A673 (cell line): ENCODE data around the gene BIRC6. TPM values are rescaled to one million over a fixed set of nuclear protein-coding genes. Genes with fewer than 3 reads are reported as not detected.

Experiments
- BruUV-seq: library from RNA; stranded (reverse); fragments of 400-500 nt; replicated peaks from 2 replicates; lab custom pipeline; 2021; lab: Mats Ljungman, UMichigan
- CTCF ChIA-PET: fragments of 300-600 bp; sonication (Branson Sonifier 250); formaldehyde crosslinking; loops from one replicate; lab custom pipeline; 2022; ENCODE audit warnings: antibody characterized with exemption; lab: Charles Lee
- POLR2A ChIA-PET: fragments of 300-600 bp; sonication (Branson Sonifier 250); formaldehyde crosslinking; loops from one replicate; lab custom pipeline; 2022; ENCODE audit warnings: antibody characterized with exemption; ENCODE audit not compliant: low non-redundant PET; lab: Charles Lee
- DNase-seq: peaks from one replicate; pipeline ENCODE4 v3.0.0-alpha.2; 2015; ENCODE audit warnings: low spot score
- H3K27ac ChIP-seq: fragments of 200-600 bp; sonication (generic); 2 replicates; pipeline ENCODE4 v1.5.1; 2016; ENCODE audit warnings: mixed run types, low read depth, mild to moderate bottlenecking, mixed read lengths, antibody characterized with exemption, low read length; ENCODE audit not compliant: poor library complexity, severe bottlenecking
- H3K27me3 ChIP-seq: fragments of 200-600 bp; sonication (generic); replicated peaks from 2 replicates; pipeline ENCODE4 v1.6.1; 2017; ENCODE audit warnings: mixed run types, low read depth, mild to moderate bottlenecking, mixed read lengths, antibody characterized with exemption, low read length; ENCODE audit not compliant: insufficient read depth, poor library complexity
- H3K36me3 ChIP-seq: fragments of 200-600 bp; sonication (generic); 2 replicates; pipeline ENCODE4 v1.6.1; 2016; ENCODE audit warnings: mixed run types, mild to moderate bottlenecking, mixed read lengths, antibody characterized with exemption, low read length; ENCODE audit not compliant: insufficient read depth, poor library complexity, severe bottlenecking
- H3K4me1 ChIP-seq: fragments of 200-600 bp; sonication (generic); 2 replicates; pipeline ENCODE4 v1.6.1; 2017; ENCODE audit warnings: mixed run types, mild to moderate bottlenecking, mixed read lengths, antibody characterized with exemption, low read length; ENCODE audit not compliant: insufficient read depth, poor library complexity, severe bottlenecking
- H3K4me3 ChIP-seq: fragments of 200-600 bp; sonication (generic); 2 replicates; pipeline ENCODE4 v1.5.1; 2016; ENCODE audit warnings: low read depth, mixed run types, mild to moderate bottlenecking, mixed read lengths, low read length; ENCODE audit not compliant: poor library complexity, severe bottlenecking
- H3K9me3 ChIP-seq: fragments of 200-600 bp; sonication (generic); 2 replicates; pipeline ENCODE4 v1.6.1; 2016; ENCODE audit warnings: mixed run types, low read depth, mild to moderate bottlenecking, mixed read lengths, antibody characterized with exemption, low read length; ENCODE audit not compliant: poor library complexity, severe bottlenecking
- CTCF ChIP-seq: fragments of 300-800, 200-600 bp; sonication (generic); conservative IDR thresholded peaks from 2 replicates; pipeline ENCODE4 v1.5.1; 2017; ENCODE audit warnings: low read depth, mild to moderate bottlenecking, antibody characterized with exemption, low read length, moderate library complexity, mixed read lengths
- EZH2 ChIP-seq: fragments of 200-600 bp; sonication (generic); IDR thresholded peaks from 2 replicates; pipeline ENCODE4 v1.6.1; 2017; ENCODE audit warnings: borderline replicate concordance, low read depth, mild to moderate bottlenecking, mixed read lengths, antibody characterized with exemption, low read length; ENCODE audit not compliant: poor library complexity, severe bottlenecking
- intact Hi-C: fragments of 100-400 bp; cut with micrococcal nuclease; formaldehyde crosslinking; loops from one replicate; pipeline ENCODE4 v1.10.0; 2022; ENCODE audit not compliant: unreplicated experiment
- total RNA-seq: library from RNA; stranded (reverse); gene quantifications from 2 replicates; pipeline ENCODE4 v1.2.3, GENCODE V29; 2021

Gene BIRC6
- total RNA-seq, 1 experiment from 2014 or later: 75.9 TPM

- no peak for DNase-seq
- CTCF ChIA-PET: no interaction called here
- Histone ChIP-seq H3K4me3 (no peak overlapping the region), H3K27me3 (no peaks in the 10 kb centered on the region), H3K36me3 (peaks cover 11% of the 10 kb centered on the region), H3K9me3 (no peaks in the 10 kb centered on the region), H3K4me1 (no peaks in the 10 kb centered on the region), H3K27ac (no peak overlapping the region)
- POLR2A ChIA-PET: no interaction called here
- no peak for TF ChIP-seq CTCF
- TF ChIP-seq EZH2: no peak
- no TSS peak for BruUV-seq
- intact Hi-C loops: no loop called here
Observed at GRCh38 chr2:32491346-32491745, 134.5 kb downstream of the BIRC6 start.

- Histone ChIP-seq H3K36me3 (peaks cover 19% of the 10 kb centered on the region), H3K4me1 (no peaks in the 10 kb centered on the region), H3K27me3 (no peaks in the 10 kb centered on the region), H3K27ac (no peak overlapping the region), H3K4me3 (no peak overlapping the region), H3K9me3 (no peaks in the 10 kb centered on the region)
- ChIA-PET POLR2A (no interaction called here), CTCF (no interaction called here)
- TF ChIP-seq EZH2 (no peak), CTCF (no peak)
- intact Hi-C loops: no loop called here
- no TSS peak for BruUV-seq
- DNase-seq: no peak
Observed at GRCh38 chr2:32495139-32495538, 138.3 kb downstream of the BIRC6 start.

GRCh38 chr2:32496662-32497061 is 139.8 kb downstream of the BIRC6 start:
- POLR2A ChIA-PET: no interaction called here
- H3K27ac ChIP-seq: no peak overlapping the region
- BruUV-seq: no TSS peak
- CTCF ChIA-PET: no interaction called here
- DNase-seq: no peak
- H3K9me3 ChIP-seq: no peaks in the 10 kb centered on the region
- intact Hi-C loops: no loop called here
- peaks cover 25% of the 10 kb centered on the region for H3K36me3 ChIP-seq
- TF ChIP-seq CTCF: no peak
- no peak for TF ChIP-seq EZH2
- no peak overlapping the region for H3K4me3 ChIP-seq
- no peaks in the 10 kb centered on the region for H3K4me1 ChIP-seq
- H3K27me3 ChIP-seq: no peaks in the 10 kb centered on the region
